ENCODE results near the gene PPP1R14C.

The PPP1R14C gene

DNA sequence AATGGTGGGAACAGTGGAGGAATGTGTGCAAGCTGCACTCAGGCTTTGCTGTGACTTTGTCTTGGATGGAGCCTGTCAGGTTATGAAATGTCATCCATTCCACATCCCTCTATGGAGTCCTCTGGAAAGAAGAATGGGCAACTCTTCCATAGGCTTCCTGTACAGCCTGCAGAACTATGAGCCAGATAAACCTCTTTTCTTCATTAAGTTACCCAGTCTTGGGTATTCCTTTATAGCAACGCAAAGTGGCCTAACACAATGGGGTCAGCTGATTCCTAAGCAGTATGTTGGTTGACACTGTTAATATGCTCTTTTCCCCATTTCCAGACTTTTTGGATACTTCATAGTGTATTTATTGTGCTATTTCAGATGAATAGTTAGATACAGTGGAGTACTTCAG, 150.2 kb downstream of the PPP1R14C start:
- no peaks in the 10 kb centered on the region for H3K4me1 ChIP-seq
- no peaks in the 10 kb centered on the region for H3K27me3 ChIP-seq
- TF ChIP-seq, protein P1, sequence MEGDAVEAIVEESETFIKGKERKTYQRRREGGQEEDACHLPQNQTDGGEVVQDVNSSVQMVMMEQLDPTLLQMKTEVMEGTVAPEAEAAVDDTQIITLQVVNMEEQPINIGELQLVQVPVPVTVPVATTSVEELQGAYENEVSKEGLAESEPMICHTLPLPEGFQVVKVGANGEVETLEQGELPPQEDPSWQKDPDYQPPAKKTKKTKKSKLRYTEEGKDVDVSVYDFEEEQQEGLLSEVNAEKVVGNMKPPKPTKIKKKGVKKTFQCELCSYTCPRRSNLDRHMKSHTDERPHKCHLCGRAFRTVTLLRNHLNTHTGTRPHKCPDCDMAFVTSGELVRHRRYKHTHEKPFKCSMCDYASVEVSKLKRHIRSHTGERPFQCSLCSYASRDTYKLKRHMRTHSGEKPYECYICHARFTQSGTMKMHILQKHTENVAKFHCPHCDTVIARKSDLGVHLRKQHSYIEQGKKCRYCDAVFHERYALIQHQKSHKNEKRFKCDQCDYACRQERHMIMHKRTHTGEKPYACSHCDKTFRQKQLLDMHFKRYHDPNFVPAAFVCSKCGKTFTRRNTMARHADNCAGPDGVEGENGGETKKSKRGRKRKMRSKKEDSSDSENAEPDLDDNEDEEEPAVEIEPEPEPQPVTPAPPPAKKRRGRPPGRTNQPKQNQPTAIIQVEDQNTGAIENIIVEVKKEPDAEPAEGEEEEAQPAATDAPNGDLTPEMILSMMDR (IDR thresholded peaks at IDR 0.05; ENCODE audit: low read depth, low read length): no peak
- DNase-seq: no peak
- H3K9me3 ChIP-seq: peaks cover 3% of the 10 kb centered on the region; the same call in 1 of the 2 replicates
- H3K4me3 ChIP-seq (ENCODE audit: low read depth, low read length): no peak overlapping the region
- H3K36me3 ChIP-seq: no peaks in the 10 kb centered on the region

DNA sequence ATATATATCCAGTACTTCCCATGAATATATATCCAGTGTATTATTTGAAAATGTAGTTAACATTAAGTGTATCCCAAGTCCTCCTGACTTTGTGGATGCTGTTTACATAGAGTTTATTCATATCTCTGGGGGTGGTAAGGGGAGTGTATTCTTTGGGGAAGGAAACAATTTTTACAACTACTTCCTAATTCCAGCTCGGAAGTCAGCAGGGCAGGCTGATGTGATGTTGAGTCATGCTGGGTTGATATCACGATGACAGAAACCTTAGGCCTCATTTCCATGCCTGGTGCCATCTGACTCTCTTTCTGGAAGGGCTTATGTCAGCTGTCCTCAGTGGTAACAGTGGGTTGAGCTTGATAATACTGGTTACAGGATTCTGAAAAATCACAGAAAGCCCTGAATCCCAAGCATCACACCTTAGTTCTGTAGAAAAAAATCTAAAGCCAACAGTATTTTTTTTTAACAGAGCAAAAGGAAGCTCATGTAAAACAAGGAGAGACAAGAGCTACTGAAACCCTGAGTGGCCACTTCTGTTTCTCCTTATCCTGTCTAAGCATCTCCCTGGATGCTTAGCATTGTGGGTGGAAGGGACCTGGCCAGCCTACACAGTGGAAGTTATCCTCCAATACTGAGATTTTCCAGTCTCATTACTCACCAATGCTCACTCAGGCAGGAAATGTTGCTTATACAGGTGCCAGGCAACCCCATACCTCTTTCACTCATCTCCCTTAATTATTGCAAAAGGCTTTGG, 150.8 kb downstream of the PPP1R14C start:
- TF ChIP-seq, protein P1 (IDR thresholded peaks at IDR 0.05; ENCODE audit: low read depth, low read length): no peak
- Histone ChIP-seq H3K4me3 (ENCODE audit: low read depth, low read length) (no peak overlapping the region), H3K4me1 (no peaks in the 10 kb centered on the region), H3K27me3 (no peaks in the 10 kb centered on the region), H3K36me3 (no peaks in the 10 kb centered on the region), H3K9me3 (peaks cover 3% of the 10 kb centered on the region; the same call in 1 of the 2 replicates)
- no peak for DNase-seq

- H3K27me3 ChIP-seq: peaks cover 4% of the 10 kb centered on the region; the same call in 1 of the 2 replicates
- no peak overlapping the region for H3K4me3 ChIP-seq (ENCODE audit: low read depth, low read length)
- H3K36me3 ChIP-seq: no peaks in the 10 kb centered on the region
- DNase-seq: no peak
- no peaks in the 10 kb centered on the region for H3K4me1 ChIP-seq
- TF ChIP-seq, protein P1 (IDR thresholded peaks at IDR 0.05; ENCODE audit: low read depth, low read length): no peak
- H3K9me3 ChIP-seq: peaks cover 3% of the 10 kb centered on the region; the same call in 1 of the 2 replicates
Measured at GRCh38 chr6:150296890-150297289, 154.0 kb downstream of the PPP1R14C start.

DNA sequence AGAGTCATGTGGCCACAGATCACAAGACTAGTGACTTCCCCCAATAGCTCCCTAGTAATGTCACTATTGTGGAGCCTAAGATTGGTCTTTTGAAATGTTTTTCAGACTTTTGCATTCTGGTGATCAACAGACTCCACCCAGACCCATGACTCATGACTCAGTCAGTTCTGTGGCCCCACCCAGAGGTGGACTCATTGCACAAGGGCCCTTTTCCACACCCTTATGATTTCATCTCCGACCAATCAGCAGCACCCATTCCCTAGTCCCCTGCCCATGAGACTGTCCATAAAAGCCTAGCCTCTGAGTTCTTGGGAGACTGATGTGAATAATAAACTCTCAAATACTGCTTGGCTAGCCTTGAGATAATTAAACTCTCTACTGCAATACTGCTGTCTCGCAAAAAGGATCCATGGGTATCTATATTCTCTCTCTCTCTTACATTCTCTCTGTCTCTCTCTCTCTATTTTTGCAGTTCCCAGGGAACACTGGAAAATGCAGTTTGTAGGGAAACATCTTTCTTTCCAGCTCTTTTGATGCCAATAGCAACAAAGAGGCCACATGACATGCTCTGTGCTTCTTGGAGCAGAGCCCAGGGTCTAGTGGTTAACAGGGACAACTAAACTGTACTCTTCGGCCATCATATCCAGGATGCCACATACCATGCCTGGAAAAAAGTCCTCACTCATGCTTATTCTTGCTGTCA, 154.6 kb downstream of the PPP1R14C start:
- Histone ChIP-seq H3K4me1 (no peaks in the 10 kb centered on the region), H3K4me3 (ENCODE audit: low read depth, low read length) (no peak overlapping the region), H3K9me3 (peaks cover 3% of the 10 kb centered on the region; the same call in 1 of the 2 replicates), H3K27me3 (peaks cover 4% of the 10 kb centered on the region; the same call in 1 of the 2 replicates), H3K36me3 (no peaks in the 10 kb centered on the region)
- DNase-seq: no peak
- TF ChIP-seq, protein P1 (IDR thresholded peaks at IDR 0.05; ENCODE audit: low read depth, low read length): no peak

- peaks cover 4% of the 10 kb centered on the region; the same call in 1 of the 2 replicates for H3K27me3 ChIP-seq
- H3K9me3 ChIP-seq: peaks cover 3% of the 10 kb centered on the region; the same call in 1 of the 2 replicates
- no peak overlapping the region for H3K4me3 ChIP-seq (ENCODE audit: low read depth, low read length)
- no peak for DNase-seq
- TF ChIP-seq, protein P1 (IDR thresholded peaks at IDR 0.05; ENCODE audit: low read depth, low read length): no peak
- H3K36me3 ChIP-seq: no peaks in the 10 kb centered on the region
- H3K4me1 ChIP-seq: no peaks in the 10 kb centered on the region
Measured at GRCh38 chr6:150298030-150298380, 155.2 kb downstream of the PPP1R14C start.

DNA sequence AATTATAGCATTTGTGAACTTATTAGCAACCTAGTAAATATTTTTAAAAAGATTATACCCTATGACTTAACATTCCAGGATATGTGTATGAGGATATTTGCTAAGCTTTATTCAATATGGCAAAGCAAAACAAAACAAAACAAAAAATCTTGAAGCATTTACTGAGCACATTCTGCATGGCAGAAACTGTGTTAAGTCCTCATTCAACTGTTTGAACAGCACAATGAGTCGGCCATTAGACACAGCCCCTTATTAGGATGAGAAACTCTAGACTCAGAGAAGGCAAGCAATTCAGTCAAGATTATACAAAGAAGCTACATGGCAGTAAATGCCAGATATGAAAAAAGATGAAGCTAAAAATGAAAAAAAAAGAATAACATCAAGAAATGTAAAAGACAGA, 155.8 kb downstream of the PPP1R14C start:
- DNase-seq: no peak
- Histone ChIP-seq H3K4me3 (ENCODE audit: low read depth, low read length) (no peak overlapping the region), H3K4me1 (no peaks in the 10 kb centered on the region), H3K27me3 (peaks cover 4% of the 10 kb centered on the region; the same call in 1 of the 2 replicates), H3K9me3 (peaks cover 3% of the 10 kb centered on the region; the same call in 1 of the 2 replicates), H3K36me3 (no peaks in the 10 kb centered on the region)
- TF ChIP-seq, protein P1 (IDR thresholded peaks at IDR 0.05; ENCODE audit: low read depth, low read length): no peak
